B cell (primary cell): ENCODE measurements around the gene SPAG6. TPM values are rescaled to one million over a fixed set of nuclear protein-coding genes. Genes with fewer than 3 reads are reported as not detected.

Experiments
- ATAC-seq: fragments of 200-7000 bp; cut with Tn5 transposase; one replicate; pipeline ENCODE4 v1.10.0; 2021; ENCODE audit warnings: low read depth, mild to moderate bottlenecking, moderate number of reproducible peaks, moderate library complexity
- CTCF ChIA-PET: fragments of 350-600 bp; sonication (Branson Sonifier 250); formaldehyde crosslinking; loops from one replicate; lab custom pipeline; 2021; ENCODE audit warnings: antibody characterized with exemption, inconsistent platforms; lab: Charles Lee
- POLR2A ChIA-PET: fragments of 350-600 bp; sonication (Branson Sonifier 250); formaldehyde crosslinking; loops from one replicate; lab custom pipeline; 2021; ENCODE audit warnings: antibody characterized with exemption; lab: Charles Lee
- DNase-seq: peaks from one replicate; pipeline ENCODE4 v3.0.0; 2013
- H2AFZ ChIP-seq: 2 replicates; pipeline ENCODE4 v1.6.1; 2012; ENCODE audit warnings: mild to moderate bottlenecking, low read depth, low read length; ENCODE audit not compliant: insufficient read depth, poor library complexity, severe bottlenecking
- H3K27ac ChIP-seq, 2 donors: 1 replicate in 1 of 2; 2 replicates in 1 of 2; pipeline ENCODE4 v1.5.1; 2012 to 2013; ENCODE audit warnings: low read length in 2 of 2, mild to moderate bottlenecking in 2 of 2, moderate library complexity in 1 of 2
- H3K27me3 ChIP-seq, 4 experiments: fragments of 200-600 bp in 1 of 4; sonication (generic) in 1 of 4; replicated peaks in 1 of 4; 1 replicate in 2 of 4; 2 replicates in 2 of 4; pipeline versions ENCODE4 v1.6.1 to v1.7.0; 2013 to 2016; ENCODE audit warnings: low read length in 3 of 4, mild to moderate bottlenecking in 2 of 4, mixed read lengths in 1 of 4, moderate library complexity in 1 of 4; ENCODE audit not compliant: insufficient read depth in 4 of 4, control insufficient read depth in 3 of 4; ENCODE audit errors: control extremely low read depth in 1 of 4
- H3K36me3 ChIP-seq, 2 experiments: replicated peaks in 1 of 2; 1 replicate in 1 of 2; 2 replicates in 1 of 2; pipeline versions ENCODE4 v1.6.1 to v1.7.1; 2013; ENCODE audit warnings: low read length in 1 of 2; ENCODE audit not compliant: insufficient read depth in 2 of 2, control insufficient read depth in 1 of 2; ENCODE audit errors: control extremely low read depth in 1 of 2, extremely low read depth in 1 of 2
- H3K4me1 ChIP-seq, 2 donors: fragments of 200-600 bp in 1 of 2; sonication (generic) in 1 of 2; 1 replicate in 1 of 2; 2 replicates in 1 of 2; pipeline versions ENCODE4 v1.5.1 to v1.6.1; 2013 to 2017; ENCODE audit warnings: low read length in 2 of 2; ENCODE audit not compliant: control insufficient read depth in 2 of 2, insufficient read depth in 2 of 2
- H3K4me2 ChIP-seq: replicated peaks from 2 replicates; pipeline ENCODE3; 2012; ENCODE audit warnings: mild to moderate bottlenecking, low read depth, low read length; ENCODE audit not compliant: poor library complexity, severe bottlenecking
- H3K4me3 ChIP-seq, 5 experiments: fragments of 200-600 bp in 1 of 5; sonication (generic) in 1 of 5; 1 replicate in 3 of 5; 2 replicates in 2 of 5; pipeline versions ENCODE4 v1.5.1 to v1.7.0; 2011 to 2016; ENCODE audit warnings: low read length in 4 of 5, mild to moderate bottlenecking in 4 of 5, low read depth in 2 of 5, control low read depth in 1 of 5, moderate library complexity in 1 of 5; ENCODE audit not compliant: insufficient read depth in 1 of 5; ENCODE audit errors: control extremely low read depth in 1 of 5, extremely low read depth in 1 of 5
- H3K79me2 ChIP-seq: fragments of 200-600 bp; sonication (generic); one replicate; pipeline ENCODE4 v1.6.0; 2016; ENCODE audit warnings: low read length; ENCODE audit not compliant: control insufficient read depth, insufficient read depth
- H3K9ac ChIP-seq: fragments of 200-600 bp; sonication (generic); 2 replicates; pipeline ENCODE4 v1.6.1; 2017; ENCODE audit warnings: mild to moderate bottlenecking, low read length, moderate library complexity
- H3K9me3 ChIP-seq, 3 donors: one replicate each; pipeline versions ENCODE4 v1.6.1 to v1.7.1; 2013; ENCODE audit warnings: low read length in 2 of 3; ENCODE audit not compliant: control insufficient read depth in 2 of 3, insufficient read depth in 1 of 3; ENCODE audit errors: control extremely low read depth in 1 of 3
- H4K20me1 ChIP-seq: 2 replicates; pipeline ENCODE4 v1.6.0; 2012; ENCODE audit warnings: mild to moderate bottlenecking, low read length; ENCODE audit not compliant: insufficient read depth, control insufficient read depth, poor library complexity, severe bottlenecking
- H3K27ac Mint-ChIP-seq: one replicate; pipeline ENCODE4 v1.8.0; 2021; ENCODE audit warnings: mixed read lengths
- H3K27me3 Mint-ChIP-seq: one replicate; pipeline ENCODE4 v1.8.0; 2021; ENCODE audit warnings: mixed read lengths
- H3K4me1 Mint-ChIP-seq: one replicate; pipeline ENCODE4 v1.8.0; 2021; ENCODE audit warnings: mixed read lengths
- H3K4me3 Mint-ChIP-seq: one replicate; pipeline ENCODE4 v1.8.0; 2021; ENCODE audit warnings: mixed read lengths
- H3K9me3 Mint-ChIP-seq: one replicate; pipeline ENCODE4 v1.8.0; 2022; ENCODE audit warnings: mixed read lengths; ENCODE audit not compliant: insufficient read depth
- CTCF ChIP-seq: fragments of 200-600 bp; IDR thresholded peaks from one replicate; pipeline ENCODE4 v1.8.0; 2022; ENCODE audit warnings: antibody characterized with exemption, mild to moderate bottlenecking
- EZH2 ChIP-seq: IDR thresholded peaks from 2 replicates; pipeline ENCODE4 v1.6.1; 2012; ENCODE audit warnings: borderline replicate concordance, low read depth, mild to moderate bottlenecking, moderate library complexity, low read length; ENCODE audit not compliant: insufficient read depth, poor library complexity, severe bottlenecking
- WGBS: methylation state at CpG from one replicate; pipeline ENCODE4 v1.1.5; 2013; ENCODE audit warnings: missing lambda C conversion rate; ENCODE audit not compliant: insufficient coverage; 5-methylcytosine and 5-hydroxymethylcytosine counted together
- intact Hi-C: fragments of 100-400 bp; cut with micrococcal nuclease; formaldehyde crosslinking; loops from one replicate; pipeline ENCODE4 v1.10.0; 2022
- polyA plus RNA-seq: library from polyadenylated mRNA; depleted of rRNA; stranded (reverse); fragments of >200 nt; gene quantifications from 2 replicates; pipeline ENCODE4 v1.2.3, GENCODE V29; 2012
- total RNA-seq, 2 donors: library from RNA; stranded (reverse); fragments of 120-200 nt in 1 of 2; gene quantifications; 1 replicate in 1 of 2; 2 replicates in 1 of 2; pipeline versions ENCODE4 v1.2.3 to v1.2.4, GENCODE V29; 2013 to 2022

The SPAG6 gene
- total and polyA plus RNA-seq, 2 donors (not counting 1 experiment from before 2014, with no cell fraction given), result not detected

GRCh38 chr10:22319547-22319979 lies 25.7 kb upstream of the SPAG6 start:
- H3K4me3 ChIP-seq, result peak overlapping the region in 4 of 5 experiments; percentile 52 to 85 (median 72)
- no peak for TF ChIP-seq CTCF
- TF ChIP-seq EZH2, result no peak
- H3K36me3 ChIP-seq, result no peaks in the 10 kb centered on the region
- peaks cover 0 to 16% (median 4%) of the 10 kb centered on the region in 4 experiments for H3K27me3 ChIP-seq
- peaks cover 20% of the 10 kb centered on the region for H3K79me2 ChIP-seq
- intact Hi-C loops, result loop anchor here (5.0 kb wide), 2 partner anchors 288 to 393 kb away; partner anchors contain the start of gene PIP4K2A
- Mint-ChIP-seq H3K4me1 (peaks cover 61% of the 10 kb centered on the region), H3K27me3 (no peaks in the 10 kb centered on the region), H3K9me3 (no peaks in the 10 kb centered on the region), H3K4me3 (peak overlapping the region; percentile 93), H3K27ac (peak overlapping the region; percentile 95)
- no peaks in the 10 kb centered on the region for H3K9me3 ChIP-seq
- DNase-seq (no peak), ATAC-seq (no peak)
- H4K20me1 ChIP-seq, result peaks cover 7% of the 10 kb centered on the region
- H3K27ac ChIP-seq, result peak overlapping the region; percentile 39 to 61
- H3K9ac ChIP-seq, result peak overlapping the region; percentile 63
- 81% methylated on average over 7 of the region's 10 CpGs for WGBS
- peak overlapping the region; percentile 73 for H3K4me2 ChIP-seq
- POLR2A ChIA-PET, result interaction anchor here (0.7 to 2.8 kb wide), 2 partner anchors 20 to 66 kb away, joined by 4 to 14 read pairs; no protein-coding TSS in a partner anchor
- CTCF ChIA-PET, result interaction anchor here (1.1 to 1.3 kb wide), 2 partner anchors 61 to 91 kb away, joined by 3 to 7 read pairs; no protein-coding TSS in a partner anchor
- peak overlapping the region; percentile 64 for H2AFZ ChIP-seq
- peaks cover 44 to 56% of the 10 kb centered on the region in 2 donors for H3K4me1 ChIP-seq

- H3K36me3 ChIP-seq, result no peaks in the 10 kb centered on the region
- Mint-ChIP-seq H3K4me3 (peak overlapping the region; percentile 93), H3K9me3 (no peaks in the 10 kb centered on the region), H3K27ac (peak overlapping the region; percentile 95), H3K27me3 (no peaks in the 10 kb centered on the region), H3K4me1 (peaks cover 61% of the 10 kb centered on the region)
- peaks cover 49 to 58% of the 10 kb centered on the region in 2 donors for H3K4me1 ChIP-seq
- peak; percentile 55 for DNase-seq
- intact Hi-C loops, result loop anchor here (2.0 to 5.0 kb wide), 4 partner anchors 287 to 1117 kb away; partner anchors contain the start of genes DNAJC1, OTUD1 and PIP4K2A
- peaks cover 0 to 16% (median 4%) of the 10 kb centered on the region in 4 experiments for H3K27me3 ChIP-seq
- WGBS, result under 1% methylated on average over 22 of the region's 30 CpGs
- H3K9me3 ChIP-seq, result no peaks in the 10 kb centered on the region
- peaks cover 20% of the 10 kb centered on the region for H3K79me2 ChIP-seq
- peak overlapping the region; percentile 64 for H2AFZ ChIP-seq
- ChIA-PET CTCF (interaction anchor here (1.1 to 1.3 kb wide), 2 partner anchors 61 to 92 kb away, joined by 3 to 7 read pairs; no protein-coding TSS in a partner anchor), POLR2A (interaction anchor here (0.7 to 2.8 kb wide), 2 partner anchors 20 to 67 kb away, joined by 4 to 14 read pairs; no protein-coding TSS in a partner anchor)
- H3K27ac ChIP-seq, result peak overlapping the region; percentile 39 to 61
- H3K9ac ChIP-seq, result peak overlapping the region; percentile 63
- TF ChIP-seq EZH2, result no peak
- no peak for TF ChIP-seq CTCF
- peak overlapping the region; percentile 29 to 85 (median 62) for H3K4me3 ChIP-seq
- H4K20me1 ChIP-seq, result peaks cover 12% of the 10 kb centered on the region
- peak overlapping the region; percentile 73 for H3K4me2 ChIP-seq
- ATAC-seq, result no peak
These were observed 25.2 kb upstream of the SPAG6 start for GRCh38 chr10:22319980-22320558.
